GM19467 (cell line): ENCODE measurements around the gene THBS4.
"Not testable (repeated sequence)": the region's sequence is repeated elsewhere in the genome, so short reads cannot be mapped to it uniquely, and the experiment has no call there.

Source experiments
- ATAC-seq: cut with Tn5 transposase; IDR thresholded peaks from one replicate; pipeline ENCODE4 v1.9.1; 2021; ENCODE audit warnings: mild to moderate bottlenecking, moderate library complexity; ENCODE audit not compliant: unreplicated experiment

Gene THBS4

DNA sequence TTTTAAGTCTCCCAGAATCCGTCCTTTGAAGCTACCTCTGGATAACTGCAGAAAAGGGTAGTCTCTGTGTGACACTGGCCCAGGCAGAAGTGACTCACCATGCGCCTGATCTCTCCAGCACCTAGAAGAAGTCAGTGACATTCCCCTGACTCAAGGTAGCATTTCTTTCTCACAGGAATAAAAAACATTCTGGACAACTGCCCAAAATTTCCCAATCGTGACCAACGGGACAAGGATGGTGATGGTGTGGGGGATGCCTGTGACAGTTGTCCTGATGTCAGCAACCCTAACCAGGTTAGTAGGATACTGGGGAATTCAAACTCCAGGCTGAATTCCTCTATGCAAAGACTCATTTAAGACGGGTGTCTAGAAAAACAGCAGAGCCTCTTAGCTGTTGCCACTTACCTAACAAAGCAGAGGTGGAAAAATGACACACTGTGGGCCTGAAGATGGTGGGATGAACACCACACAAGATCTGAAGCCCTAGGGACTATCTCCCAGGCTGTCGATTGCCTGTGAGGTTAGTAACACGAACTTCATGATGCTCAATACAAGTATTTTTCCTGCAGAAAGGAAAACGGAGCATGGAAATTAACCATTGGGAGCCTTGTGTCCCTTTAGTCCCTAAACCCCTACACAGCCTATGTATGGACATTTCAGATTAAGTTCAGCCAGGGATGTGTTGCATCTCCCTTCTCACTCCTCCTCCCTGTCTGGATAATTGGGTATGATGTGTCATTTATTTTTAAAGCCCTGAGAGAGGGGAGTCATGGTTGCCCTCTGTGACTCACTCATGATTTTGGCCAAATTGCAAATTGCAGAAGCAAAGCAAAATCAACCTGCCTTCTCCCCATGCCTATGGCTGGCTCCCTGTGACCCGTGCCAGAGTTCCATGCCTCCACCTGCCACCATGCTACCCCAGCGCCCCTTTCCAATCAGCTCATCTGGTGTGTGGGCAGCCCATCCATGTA is 37.2 kb downstream of the THBS4 start:
- no peak for ATAC-seq

DNA sequence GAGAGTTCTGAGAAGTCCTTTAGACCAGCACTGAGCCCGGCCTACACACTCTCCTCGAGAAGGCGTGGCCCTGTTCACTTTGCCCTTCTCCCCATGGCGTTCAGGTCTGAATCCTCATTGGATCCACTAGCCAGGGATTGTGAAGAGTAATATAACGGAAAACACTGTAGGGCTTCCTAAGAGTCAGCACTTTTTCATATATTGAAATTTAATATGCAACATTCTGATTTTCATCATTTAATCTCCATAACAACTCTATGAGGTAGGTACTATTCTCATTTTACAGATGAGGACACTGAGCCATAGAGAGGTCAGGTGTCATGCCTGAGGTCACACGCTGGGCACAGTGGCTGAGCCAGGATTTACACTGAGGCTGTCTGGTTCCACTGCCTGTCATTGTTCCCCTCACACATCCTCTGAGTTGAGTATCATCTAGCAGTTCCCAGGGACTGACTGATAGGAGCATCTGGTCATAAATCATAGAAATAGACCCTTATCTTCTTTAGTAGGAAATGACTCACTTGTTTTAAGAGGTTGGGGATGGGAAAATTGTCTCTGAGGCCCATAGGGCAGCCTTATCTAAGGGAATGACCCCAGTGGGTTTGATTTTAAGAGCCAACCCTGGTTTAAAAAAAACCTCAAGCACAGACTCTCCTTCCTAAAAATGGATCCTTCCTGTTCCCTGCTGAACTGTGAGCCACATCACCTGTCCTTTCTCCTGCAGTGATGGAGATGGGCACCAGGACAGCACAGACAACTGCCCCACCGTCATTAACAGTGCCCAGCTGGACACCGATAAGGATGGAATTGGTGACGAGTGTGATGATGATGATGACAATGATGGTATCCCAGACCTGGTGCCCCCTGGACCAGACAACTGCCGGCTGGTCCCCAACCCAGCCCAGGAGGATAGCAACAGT is 41.2 kb downstream of the THBS4 start:
- ATAC-seq = no peak

DNA sequence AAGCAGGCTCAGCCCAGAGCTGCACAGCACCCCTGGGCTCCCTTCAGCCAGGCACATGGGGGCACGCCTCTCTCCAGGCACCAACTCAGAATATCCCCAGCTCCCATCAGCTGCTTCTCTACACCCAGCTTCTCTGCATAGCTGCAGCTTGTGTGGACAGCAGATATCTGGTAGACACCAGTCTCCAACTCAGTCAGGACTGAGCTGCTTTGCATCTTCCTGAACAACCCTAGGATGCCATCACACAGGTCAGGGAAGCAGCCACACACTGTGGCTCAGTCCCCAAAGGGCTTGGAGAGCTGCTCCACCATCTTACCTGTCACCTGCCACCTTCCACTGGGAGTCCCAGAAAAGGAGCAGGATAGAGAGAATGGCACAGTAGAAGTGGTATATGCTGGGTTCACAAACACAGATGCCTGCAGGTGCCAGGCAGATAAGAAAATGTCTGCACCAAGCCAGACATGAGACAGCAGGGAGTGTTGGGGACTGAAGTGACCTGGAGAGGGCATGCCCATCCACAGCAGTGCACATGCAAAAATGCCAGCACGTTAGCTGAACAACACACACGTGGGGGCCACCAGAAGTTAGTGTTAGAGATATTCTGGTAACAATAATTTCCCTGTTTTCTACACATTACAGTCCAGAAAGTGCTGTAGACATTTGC is 42.0 kb downstream of the THBS4 start:
- ATAC-seq = no peak

GRCh38 chr5:80078921-80079320 is 43.8 kb downstream of the THBS4 start:
- ATAC-seq = no peak

DNA sequence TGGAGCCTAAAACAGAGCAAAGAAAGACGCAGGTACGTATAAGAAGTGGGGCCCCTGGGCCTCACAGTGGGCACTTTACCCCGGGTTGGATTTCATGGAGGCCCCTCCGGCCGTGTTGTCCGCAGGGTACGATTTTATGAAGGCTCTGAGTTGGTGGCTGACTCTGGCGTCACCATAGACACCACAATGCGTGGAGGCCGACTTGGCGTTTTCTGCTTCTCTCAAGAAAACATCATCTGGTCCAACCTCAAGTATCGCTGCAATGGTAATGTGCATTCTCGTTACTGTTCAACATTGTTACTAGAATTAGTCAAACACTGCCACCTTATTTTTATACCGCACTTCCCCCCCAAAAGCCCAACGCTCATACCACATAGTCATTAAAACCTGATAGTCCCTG is 47.1 kb downstream of the THBS4 start:
- no peak for ATAC-seq

DNA sequence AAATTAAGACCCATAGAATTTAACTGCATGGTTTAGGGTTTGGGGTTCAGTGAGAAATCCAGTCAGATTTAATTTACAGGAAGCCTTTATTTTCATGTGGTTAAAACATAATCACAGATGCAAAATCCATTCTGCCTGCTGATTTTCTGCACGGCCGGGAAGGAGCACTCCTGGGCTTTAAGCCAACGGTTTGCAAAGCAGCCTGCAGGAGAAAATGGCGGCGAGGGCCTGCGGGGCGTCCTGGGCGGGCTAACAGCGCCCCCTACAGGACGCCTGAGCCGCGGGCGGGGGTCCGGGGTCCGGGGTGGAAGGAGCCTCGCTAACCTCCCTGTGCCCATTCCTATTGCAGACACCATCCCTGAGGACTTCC is 47.6 kb downstream of the THBS4 start:
- ATAC-seq = no peak

GRCh38 chr5:80083101-80083890 is 48.1 kb downstream of the THBS4 start:
- ATAC-seq = no peak

GRCh38 chr5:80090884-80091166 is 55.7 kb downstream of the THBS4 start:
- ATAC-seq = no peak

DNA sequence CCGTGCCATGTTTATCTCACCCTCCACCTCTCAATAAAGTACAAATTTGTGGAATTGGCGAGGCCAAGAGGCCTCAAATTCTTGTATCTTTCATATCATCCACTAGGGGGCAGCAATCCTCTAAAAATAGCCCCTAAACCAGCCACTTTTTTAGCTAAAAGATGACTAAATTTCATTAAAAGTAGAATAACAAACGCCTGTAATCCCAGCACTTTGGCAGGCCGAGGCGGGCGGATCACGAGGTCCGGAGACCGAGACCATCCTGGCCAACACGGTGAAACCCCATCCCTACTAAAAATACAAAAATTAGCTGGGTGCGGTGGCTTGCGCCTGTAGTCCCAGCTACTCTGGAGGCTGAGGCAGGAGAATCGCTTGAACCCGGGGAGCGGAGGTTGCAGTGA is 56.6 kb downstream of the THBS4 start:
- ATAC-seq = not testable (repeated sequence)

DNA sequence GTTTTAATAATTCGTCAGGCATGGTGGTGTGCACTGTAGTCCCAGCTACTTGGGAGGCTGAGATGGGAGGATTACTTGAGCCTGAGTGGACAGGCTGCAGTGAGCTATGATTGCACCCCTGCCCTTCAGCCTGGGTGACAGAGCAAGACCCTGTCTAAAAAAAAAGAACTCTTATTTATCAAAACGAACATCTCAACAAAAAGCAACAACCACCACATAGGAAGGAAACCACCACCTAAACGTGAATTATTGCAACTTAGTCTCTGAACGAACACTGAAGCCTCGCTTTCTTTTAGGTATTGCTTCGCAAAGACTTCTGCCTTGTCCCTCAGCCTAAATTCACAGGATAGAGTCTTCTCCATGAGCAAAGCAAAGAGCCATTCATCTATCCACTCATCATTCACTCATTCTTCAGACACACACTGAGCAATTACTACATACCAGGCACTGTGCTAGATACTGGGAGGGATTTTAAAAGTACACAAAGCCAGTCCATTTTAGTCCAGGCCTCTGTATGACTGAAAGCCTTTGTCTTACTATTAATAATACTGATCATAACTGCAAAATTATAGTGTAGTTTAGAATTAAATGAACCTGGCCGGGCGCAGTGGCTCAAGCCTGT is 57.4 kb downstream of the THBS4 start:
- ATAC-seq = no peak

DNA sequence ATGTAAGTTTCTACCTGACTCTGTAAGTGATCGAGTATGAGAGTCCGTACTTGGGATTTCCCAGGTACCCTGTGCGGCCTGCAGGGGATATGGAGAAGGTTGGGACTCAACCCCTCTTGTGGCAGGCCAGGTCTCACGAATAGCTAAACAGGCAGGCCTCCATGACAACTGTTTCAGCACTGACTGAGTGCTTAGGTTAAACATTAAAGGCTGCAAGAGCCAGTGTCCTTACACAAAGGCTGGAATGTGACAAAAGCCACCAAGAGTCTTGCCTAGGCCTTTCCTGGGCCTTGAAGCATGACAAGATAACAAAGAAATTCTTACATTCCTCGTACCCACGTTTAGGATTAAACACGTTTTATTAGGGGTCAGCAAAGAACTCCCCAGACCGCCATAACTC is 58.6 kb downstream of the THBS4 start:
- no peak for ATAC-seq

DNA sequence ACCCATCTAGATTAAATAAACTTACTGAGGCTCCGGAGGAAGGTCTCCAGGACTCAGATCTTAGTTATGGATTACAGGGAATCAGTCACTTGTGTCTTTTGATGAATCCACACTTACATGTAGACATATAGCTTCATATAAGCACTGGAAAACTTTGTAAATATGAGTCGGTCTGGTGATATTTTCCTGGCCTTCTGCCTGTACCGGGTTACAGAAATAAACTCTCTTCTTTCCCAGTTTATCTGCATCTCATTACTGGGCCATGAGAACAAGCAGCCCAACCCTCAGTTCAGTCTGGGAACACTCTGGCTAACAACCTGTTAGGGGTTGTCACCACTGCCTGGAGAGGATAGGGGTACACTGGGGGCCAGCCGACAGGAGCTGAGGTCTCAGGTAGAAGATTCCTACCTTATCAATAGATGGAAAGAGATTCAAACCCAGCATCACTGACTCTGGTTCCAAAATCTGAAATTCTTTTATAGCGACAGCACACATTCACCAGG is 59.1 kb downstream of the THBS4 start:
- ATAC-seq = no peak

DNA sequence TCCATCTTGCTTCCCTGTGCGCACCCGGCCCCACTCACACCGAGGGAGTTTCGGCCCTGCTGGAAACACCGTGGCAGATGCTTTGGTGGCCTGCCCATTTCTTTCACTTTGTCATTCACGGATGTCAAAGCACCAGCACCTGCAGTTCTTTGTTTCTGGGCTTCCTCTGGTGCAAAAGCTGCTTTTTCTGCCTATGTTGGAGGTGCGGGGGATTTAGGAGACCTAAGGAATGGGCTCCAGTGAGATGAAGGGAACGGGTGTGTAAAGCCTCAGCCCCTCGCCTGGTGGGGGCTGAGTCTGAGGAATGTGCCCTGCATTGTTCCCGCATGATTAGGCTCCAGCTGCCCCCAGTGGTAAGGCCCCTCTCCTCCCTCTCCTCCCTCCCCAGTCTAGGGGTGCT is 62.3 kb downstream of the THBS4 start:
- no peak for ATAC-seq

DNA sequence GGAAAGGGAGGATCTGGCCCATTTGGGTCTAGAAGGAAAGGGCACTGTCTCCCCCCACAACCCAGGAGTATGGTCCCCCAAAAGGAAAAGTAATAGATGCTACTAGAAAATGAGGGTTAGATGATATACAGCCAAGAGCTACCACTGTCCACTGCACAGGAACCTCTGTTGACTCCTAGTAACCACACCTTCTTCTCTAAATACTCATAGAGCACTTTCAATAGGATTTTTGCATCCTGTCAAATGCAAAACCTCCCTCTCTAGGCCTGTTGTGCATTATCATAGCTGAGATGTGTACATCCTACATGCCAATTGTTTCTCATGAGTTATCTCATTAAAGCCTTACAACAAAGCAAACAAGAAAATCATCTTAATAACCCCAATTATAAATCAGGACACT is 66.8 kb downstream of the THBS4 start:
- ATAC-seq = peak; percentile 64

DNA sequence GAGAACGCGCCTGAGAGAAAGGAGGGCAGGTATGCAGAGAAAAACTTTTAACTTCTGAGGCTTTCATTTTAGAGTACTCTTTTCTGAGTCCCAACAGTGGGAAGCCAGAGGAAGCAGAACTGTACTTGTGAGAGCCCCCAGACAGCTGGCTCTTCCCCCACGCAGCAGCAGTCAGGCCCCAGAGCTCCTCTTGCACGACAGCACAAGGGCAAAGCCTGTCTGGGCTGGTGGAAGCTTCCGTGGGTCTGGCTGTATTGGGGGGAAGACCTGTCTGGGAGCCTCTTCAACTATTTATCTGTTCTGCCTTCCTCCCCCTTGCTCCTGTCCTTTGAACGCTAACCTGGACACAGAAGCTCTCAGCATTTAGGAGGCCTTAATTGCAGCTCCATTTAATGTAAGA is 68.2 kb downstream of the THBS4 start:
- ATAC-seq = no peak

- no peak for ATAC-seq
Measured at GRCh38 chr5:80105698-80106439, 70.7 kb downstream of the THBS4 start.

- ATAC-seq = no peak
Measured at GRCh38 chr5:80106916-80107315, 71.8 kb downstream of the THBS4 start.

GRCh38 chr5:80109646-80110478 is 74.7 kb downstream of the THBS4 start:
- ATAC-seq = no peak
